ENCODE results near the gene STXBP4. TPM values are rescaled to one million over a fixed set of nuclear protein-coding genes. Genes with fewer than 3 reads are reported as not detected.

Gene STXBP4
- polyA plus RNA-seq, 1 of the 3 experiments (the other 2 are of a cell fraction) = 2.8 TPM

GRCh38 chr17:55144518-55144917 is 176.0 kb downstream of the STXBP4 start:
- TF ChIP-seq PBX3 (IDR thresholded peaks at IDR 0.05) (no peak), TCF12 (IDR thresholded peaks at IDR 0.05) (peak; percentile 44; the same call in 1 of the 2 replicates), MXI1 (IDR thresholded peaks at IDR 0.05; ENCODE audit: low read depth, low read length) (no peak), RAD21 (IDR thresholded peaks at IDR 0.05; ENCODE audit: low read length) (0 out of 2 replicates have a peak, but pooled peaks have one; percentile 6), EP300 (IDR thresholded peaks at IDR 0.05; ENCODE audit: borderline replicate concordance in 1 of 2, low read depth in 1 of 2, low read length in 1 of 2) (peak in 1 of 2 experiments; percentile 29; a peak in 1 of 4 replicates)
- no peaks in the 10 kb centered on the region for H3K9me2 ChIP-seq
- no peak overlapping the region for H3K4me3 ChIP-seq (ENCODE audit: low read depth in 2 of 2, low read length in 1 of 2)
- peaks cover 0 to 8% of the 10 kb centered on the region in 2 experiments for H3K36me3 ChIP-seq (replicated peaks in 1 of 2; ENCODE audit: control insufficient read depth in 1 of 2, insufficient read depth in 2 of 2, low read length in 1 of 2)
- H3K27ac ChIP-seq (ENCODE audit: low read depth in 2 of 2, low read length in 1 of 2) = peak overlapping the region in 1 of 2 experiments; percentile 43; a peak in 2 of 4 replicates
- no peaks in the 10 kb centered on the region for H4K20me1 ChIP-seq (ENCODE audit: insufficient read depth)
- DNase-seq = no peak
- H2AFZ ChIP-seq (ENCODE audit: low read depth) = no peak overlapping the region
- H3K79me2 ChIP-seq (ENCODE audit: insufficient read depth) = no peaks in the 10 kb centered on the region
- POLR2A ChIA-PET = no interaction called here
- no peaks in the 10 kb centered on the region for H3K9me3 ChIP-seq
- H3K4me1 ChIP-seq (ENCODE audit: control insufficient read depth in 1 of 2, insufficient read depth in 2 of 2, low read depth in 1 of 2, low read length in 1 of 2) = peaks cover 0 to 9% of the 10 kb centered on the region in 2 experiments; a peak in 2 of 4 replicates
- H3F3A ChIP-seq (replicated peaks; ENCODE audit: insufficient read depth) = no peaks in the 10 kb centered on the region
- CTCF ChIA-PET = interaction anchor here (0.6 to 1.3 kb wide), 3 partner anchors 23 to 291 kb away, joined by 3 read pairs; no protein-coding TSS in a partner anchor
- H3K4me2 ChIP-seq = no peak overlapping the region
- no peaks in the 10 kb centered on the region for H3K27me3 ChIP-seq (ENCODE audit: insufficient read depth)
- H3K9ac ChIP-seq = no peak overlapping the region

- Histone ChIP-seq H3K79me2 (ENCODE audit: insufficient read depth) (no peaks in the 10 kb centered on the region), H3K4me1 (ENCODE audit: control insufficient read depth in 1 of 2, insufficient read depth in 2 of 2, low read depth in 1 of 2, low read length in 1 of 2) (peaks cover 0 to 6% of the 10 kb centered on the region in 2 experiments; a peak in 2 of 4 replicates), H3K4me3 (ENCODE audit: low read depth in 2 of 2, low read length in 1 of 2) (no peak overlapping the region), H2AFZ (ENCODE audit: low read depth) (no peak overlapping the region), H3F3A (replicated peaks; ENCODE audit: insufficient read depth) (no peaks in the 10 kb centered on the region), H4K20me1 (ENCODE audit: insufficient read depth) (no peaks in the 10 kb centered on the region), H3K36me3 (replicated peaks in 1 of 2; ENCODE audit: control insufficient read depth in 1 of 2, insufficient read depth in 2 of 2, low read length in 1 of 2) (no peaks in the 10 kb centered on the region), H3K9me2 (no peaks in the 10 kb centered on the region), H3K27ac (ENCODE audit: low read depth in 2 of 2, low read length in 1 of 2) (no peak overlapping the region), H3K27me3 (ENCODE audit: insufficient read depth) (no peaks in the 10 kb centered on the region), H3K9me3 (no peaks in the 10 kb centered on the region), H3K9ac (no peak overlapping the region), H3K4me2 (no peak overlapping the region)
- ChIA-PET CTCF (no interaction called here), POLR2A (no interaction called here)
- DNase-seq = no peak
- TF ChIP-seq SMC3 (IDR thresholded peaks at IDR 0.05; ENCODE audit: low read depth, low read length) (no peak), ZBTB33 (IDR thresholded peaks at IDR 0.05; ENCODE audit: borderline replicate concordance, low read depth) (no peak), EZH2phosphoT487 (IDR thresholded peaks at IDR 0.05; ENCODE audit: borderline replicate concordance, low read depth) (no peak), PBX3 (IDR thresholded peaks at IDR 0.05) (no peak)
These were observed 180.9 kb downstream of the STXBP4 start for GRCh38 chr17:55149485-55149884.
